HG03064 (cell line): Measurements from ENCODE around the gene HTR6.
"Not testable (repeated sequence)": the region's sequence is repeated elsewhere in the genome, so short reads cannot be mapped to it uniquely, and the experiment has no call there.

Experiments used
- ATAC-seq: cut with Tn5 transposase; IDR thresholded peaks from one replicate; pipeline ENCODE4 v1.9.1; 2021; ENCODE audit warnings: low read depth; ENCODE audit not compliant: unreplicated experiment

Gene HTR6

GRCh38 chr1:19664453-19665185 lies at the start of gene HTR6:
TSS of gene HTR6 (plus strand) at chr1:19664875. CDS start at chr1:19665754, 879 bp downstream.
- no peak for ATAC-seq

GRCh38 chr1:19615438-19615837 lies 49.2 kb upstream of the HTR6 start:
- ATAC-seq, result no peak

- no peak for ATAC-seq
Measured at GRCh38 chr1:19616489-19616888, 48.2 kb upstream of the HTR6 start.

- ATAC-seq, result no peak
Measured at GRCh38 chr1:19617376-19617775, 47.3 kb upstream of the HTR6 start.

- no peak for ATAC-seq
Measured at GRCh38 chr1:19618428-19618827, 46.2 kb upstream of the HTR6 start.

- no peak for ATAC-seq
Measured at GRCh38 chr1:19619697-19620384, 44.8 kb upstream of the HTR6 start.

- no peak for ATAC-seq
Measured at GRCh38 chr1:19620786-19621185, 43.9 kb upstream of the HTR6 start.

GRCh38 chr1:19621274-19621950 lies 43.3 kb upstream of the HTR6 start:
- no peak for ATAC-seq

- no peak for ATAC-seq
Measured at GRCh38 chr1:19622204-19622603, 42.5 kb upstream of the HTR6 start.

- ATAC-seq, result no peak
Measured at GRCh38 chr1:19623523-19623922, 41.2 kb upstream of the HTR6 start.

GRCh38 chr1:19625291-19625937 lies 39.3 kb upstream of the HTR6 start:
- ATAC-seq, result no peak

- no peak for ATAC-seq
Measured at GRCh38 chr1:19628879-19629278, 35.8 kb upstream of the HTR6 start.

GRCh38 chr1:19629357-19629756 lies 35.3 kb upstream of the HTR6 start:
- no peak for ATAC-seq

- not testable (repeated sequence) for ATAC-seq
Measured at GRCh38 chr1:19630192-19630591, 34.5 kb upstream of the HTR6 start.

- ATAC-seq, result no peak
Measured at GRCh38 chr1:19630720-19631395, 33.8 kb upstream of the HTR6 start.

- no peak for ATAC-seq
Measured at GRCh38 chr1:19632211-19632610, 32.5 kb upstream of the HTR6 start.

GRCh38 chr1:19633106-19633505 lies 31.6 kb upstream of the HTR6 start:
- ATAC-seq, result no peak

- ATAC-seq, result not testable (repeated sequence)
Measured at GRCh38 chr1:19635064-19635463, 29.6 kb upstream of the HTR6 start.

GRCh38 chr1:19635646-19636045 lies 29.0 kb upstream of the HTR6 start:
- no peak for ATAC-seq

- no peak for ATAC-seq
Measured at GRCh38 chr1:19636065-19636464, 28.6 kb upstream of the HTR6 start.

- ATAC-seq, result not testable (repeated sequence)
Measured at GRCh38 chr1:19636749-19637148, 27.9 kb upstream of the HTR6 start.
